GM18519 (cell line): ENCODE measurements around the gene MAP6D1.

Source experiments
- ATAC-seq: cut with Tn5 transposase; IDR thresholded peaks from one replicate; pipeline ENCODE4 v1.9.1; 2021; ENCODE audit warnings: mild to moderate bottlenecking, moderate library complexity; ENCODE audit not compliant: unreplicated experiment, low FRiP score

MAP6D1 gene

DNA sequence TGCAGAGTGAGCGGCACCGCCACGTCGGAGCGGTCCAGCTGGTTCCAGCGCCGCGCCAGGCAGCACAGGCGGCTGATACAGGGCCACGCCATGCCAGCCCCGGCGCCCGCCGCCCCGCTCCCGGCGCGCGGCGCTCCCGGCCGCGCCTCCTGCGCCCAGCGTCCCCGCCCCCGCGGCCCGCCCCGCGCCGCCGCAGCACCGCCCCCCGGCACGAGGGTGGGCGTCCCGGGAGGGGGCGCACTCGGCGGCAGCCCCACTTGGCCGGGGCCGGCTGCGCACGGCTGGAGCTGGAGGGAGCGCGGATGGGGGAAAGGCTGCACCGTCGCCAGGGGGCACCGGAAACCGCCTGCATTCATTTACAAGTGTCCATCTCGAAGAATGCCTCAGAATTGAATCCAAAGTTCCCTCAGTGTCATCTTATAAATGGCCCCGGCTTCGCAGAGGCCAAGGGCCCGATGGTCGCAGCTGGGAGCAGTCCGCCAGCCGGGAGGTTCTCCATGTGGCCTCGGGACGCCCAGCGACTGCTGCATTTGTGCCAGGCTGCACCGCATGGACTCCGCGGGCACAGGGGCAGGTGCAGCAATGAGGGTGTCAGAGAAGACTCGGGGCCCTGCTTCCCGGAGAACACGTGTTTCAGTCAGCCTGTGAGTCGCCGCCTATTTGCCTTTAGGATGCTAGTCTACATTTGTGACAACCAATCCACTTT lies at the start of gene MAP6D1:
TSS of gene MAP6D1 (minus strand) at position 122 of the 706 bp plus-strand sequence. CDS start at position 92, 30 bp downstream.
- no peak for ATAC-seq

DNA sequence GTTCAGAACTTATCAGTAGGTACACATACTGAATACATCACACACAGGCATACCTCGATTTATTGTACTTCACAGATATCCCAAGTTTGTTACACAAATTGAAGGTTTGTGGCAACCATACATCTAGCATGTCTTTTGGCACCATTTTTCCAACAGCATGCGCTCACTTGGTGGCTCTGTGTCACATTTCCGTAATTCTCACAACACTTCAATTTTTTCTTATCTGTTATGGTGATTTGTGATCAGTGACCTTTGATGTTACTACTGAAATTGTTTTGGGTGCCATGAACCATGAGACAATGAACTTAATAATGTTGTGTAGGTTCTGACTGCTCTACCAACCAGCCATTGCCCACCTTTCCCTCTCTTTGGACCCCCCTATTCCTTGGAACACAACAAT lies 48.5 kb upstream of the MAP6D1 start:
- no peak for ATAC-seq

DNA sequence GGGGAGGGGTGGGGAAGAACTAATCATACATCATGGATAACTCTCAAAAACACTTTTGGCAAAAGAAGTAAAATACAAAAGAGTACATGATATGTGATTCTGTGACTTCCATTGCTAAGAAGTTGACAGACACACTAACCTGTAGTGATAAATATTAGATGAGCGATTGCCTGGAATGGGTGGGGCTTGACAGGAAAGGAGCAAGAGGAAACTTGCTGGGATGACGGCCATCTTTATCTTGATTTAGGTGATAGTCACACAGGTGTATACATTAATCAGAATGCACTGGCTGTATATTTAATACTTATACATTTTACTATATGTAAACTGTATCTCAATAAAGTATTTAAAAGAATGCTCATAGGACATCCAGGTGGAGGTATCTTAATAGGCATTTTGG lies 46.2 kb upstream of the MAP6D1 start:
- ATAC-seq, result no peak

DNA sequence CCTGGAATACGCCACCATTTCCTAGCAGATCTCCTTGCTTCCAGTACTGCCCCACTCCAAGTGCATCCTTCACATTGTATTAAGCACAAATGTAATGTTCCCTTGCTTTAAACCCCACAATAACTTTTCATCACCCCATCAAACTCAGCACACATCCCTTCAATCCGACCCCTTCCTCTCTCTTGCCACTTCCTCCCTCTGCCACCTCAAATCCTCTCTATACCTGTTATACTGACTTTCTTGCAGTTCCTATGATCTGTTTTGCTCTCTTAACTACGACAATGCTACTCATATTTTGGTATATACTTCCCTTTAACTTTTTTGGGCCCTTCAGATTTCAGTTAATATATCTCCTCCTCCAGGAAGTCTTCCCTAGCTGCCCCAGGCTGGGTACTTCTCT lies 45.2 kb upstream of the MAP6D1 start:
- ATAC-seq, result no peak

- no peak for ATAC-seq
These were observed 43.4 kb upstream of the MAP6D1 start for GRCh38 chr3:183868796-183869195.

DNA sequence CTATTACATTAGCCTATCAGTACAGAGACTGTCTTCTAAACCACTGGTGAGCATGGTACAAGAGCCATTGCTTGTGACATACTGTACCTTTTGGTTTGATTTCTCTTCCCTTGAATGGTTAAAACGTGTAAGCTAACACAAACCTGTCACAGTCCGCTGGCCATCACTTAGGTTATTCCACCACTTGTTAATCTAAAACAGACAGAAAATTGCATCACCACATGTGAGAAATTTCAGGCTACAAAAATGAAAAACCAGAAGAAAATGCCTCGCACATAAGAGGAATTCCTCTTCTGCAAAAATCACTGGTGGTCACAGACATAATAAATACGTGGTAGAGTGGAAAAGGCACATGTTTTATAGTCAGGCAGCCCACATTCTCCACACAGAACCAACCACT lies 37.2 kb upstream of the MAP6D1 start:
- ATAC-seq, result no peak

DNA sequence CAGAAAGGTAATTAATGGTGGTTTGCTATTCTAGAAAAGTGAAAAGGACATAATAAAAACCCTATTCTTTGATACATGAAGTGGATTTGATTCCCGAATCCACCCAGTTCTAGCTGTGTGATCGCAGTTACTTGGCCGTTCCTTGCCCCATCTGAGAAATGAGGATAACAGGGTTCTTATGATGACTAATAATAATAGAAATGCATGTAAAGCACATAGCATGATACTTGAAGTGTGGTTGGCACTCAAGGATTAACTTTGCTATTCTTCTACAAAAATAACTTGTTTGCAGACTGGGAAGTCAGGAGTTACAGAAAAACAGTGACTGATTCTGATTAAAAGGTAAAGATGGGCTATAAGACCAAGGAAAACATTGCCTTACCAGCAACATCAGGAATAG lies 32.5 kb upstream of the MAP6D1 start:
- ATAC-seq, result no peak

- no peak for ATAC-seq
These were observed 29.1 kb upstream of the MAP6D1 start for GRCh38 chr3:183854318-183855035.

- ATAC-seq, result no peak
These were observed 20.4 kb upstream of the MAP6D1 start for GRCh38 chr3:183845608-183846288.

DNA sequence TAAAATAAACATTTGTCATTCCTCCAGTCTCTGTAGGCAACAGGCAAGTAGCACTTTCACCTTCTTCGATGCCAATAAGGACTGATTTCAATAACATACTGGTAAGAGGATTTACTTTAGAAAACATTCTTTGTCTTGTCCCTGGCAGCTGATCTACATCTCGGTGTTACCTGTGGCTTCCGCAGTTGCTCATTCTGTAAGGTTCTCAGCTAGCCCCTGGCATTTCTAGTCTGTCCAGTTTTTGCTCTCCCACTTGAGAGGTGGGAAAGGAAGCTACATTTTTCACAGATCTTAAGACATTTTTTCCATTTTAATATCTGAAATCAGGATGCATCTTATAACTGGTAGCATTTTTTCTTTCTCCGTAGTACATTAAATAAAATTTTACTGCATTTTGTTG lies 19.7 kb upstream of the MAP6D1 start:
- ATAC-seq, result no peak

DNA sequence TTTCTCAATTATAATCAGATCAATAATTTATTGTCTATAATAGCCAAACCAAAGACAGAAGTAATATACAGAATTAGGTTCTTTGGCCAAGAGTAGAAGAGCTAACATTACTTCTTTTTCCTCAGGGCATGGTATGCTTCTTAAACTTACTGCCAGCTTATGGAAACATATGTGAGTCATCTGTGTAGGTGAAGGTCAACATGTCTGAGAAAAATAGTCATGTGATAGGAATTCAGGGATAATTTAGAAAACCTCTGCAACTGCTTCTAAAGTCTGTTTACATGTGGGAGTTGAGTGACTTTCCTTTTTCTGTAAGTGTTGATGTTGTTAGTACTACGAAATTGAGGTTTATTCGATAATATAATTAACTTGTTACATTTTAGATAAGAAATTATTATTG lies 19.2 kb upstream of the MAP6D1 start:
- ATAC-seq, result no peak

GRCh38 chr3:183839751-183840150 lies 14.4 kb upstream of the MAP6D1 start:
- ATAC-seq, result no peak

- no peak for ATAC-seq
These were observed 12.5 kb upstream of the MAP6D1 start for GRCh38 chr3:183837894-183838293.

DNA sequence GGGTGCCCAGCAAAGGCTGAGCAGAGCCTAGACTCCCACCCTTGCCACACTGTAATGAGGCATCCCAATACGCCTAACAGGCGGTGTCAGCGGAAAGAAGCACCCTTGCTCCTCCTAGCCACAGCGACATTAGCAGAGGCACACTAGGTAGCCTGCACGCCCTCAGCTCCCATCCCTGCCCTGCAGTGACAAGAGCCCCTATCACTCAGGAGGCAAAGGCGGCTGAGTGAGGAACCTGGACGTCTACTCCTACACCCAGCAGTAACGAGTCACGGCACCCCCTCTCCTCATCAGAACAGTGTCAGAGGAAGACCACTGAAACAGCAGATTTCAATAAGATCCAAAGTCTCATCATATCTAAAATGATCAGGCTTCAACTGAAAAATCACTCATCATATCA lies 12.0 kb upstream of the MAP6D1 start:
- ATAC-seq, result no peak

DNA sequence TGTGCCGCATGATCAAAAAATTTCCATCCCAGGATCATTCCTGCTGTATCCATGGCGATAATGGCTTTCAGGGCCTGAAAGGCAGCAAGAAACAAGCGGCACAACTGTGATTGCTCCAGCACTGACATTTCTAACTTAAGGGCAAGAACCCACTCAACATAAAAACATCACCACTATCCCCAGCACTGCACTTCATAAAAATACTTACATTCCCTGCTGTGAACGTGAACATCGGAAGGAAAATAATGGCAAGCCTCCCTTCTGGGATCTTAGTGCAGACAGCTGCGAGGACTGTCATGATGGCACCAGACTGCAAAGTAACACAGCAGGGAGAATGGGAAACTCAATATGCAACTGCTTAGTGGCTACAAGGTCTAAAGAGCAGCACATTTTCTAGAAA lies 8.1 kb upstream of the MAP6D1 start:
- ATAC-seq, result no peak

- no peak for ATAC-seq
These were observed 4.8 kb upstream of the MAP6D1 start for GRCh38 chr3:183830187-183830586.

DNA sequence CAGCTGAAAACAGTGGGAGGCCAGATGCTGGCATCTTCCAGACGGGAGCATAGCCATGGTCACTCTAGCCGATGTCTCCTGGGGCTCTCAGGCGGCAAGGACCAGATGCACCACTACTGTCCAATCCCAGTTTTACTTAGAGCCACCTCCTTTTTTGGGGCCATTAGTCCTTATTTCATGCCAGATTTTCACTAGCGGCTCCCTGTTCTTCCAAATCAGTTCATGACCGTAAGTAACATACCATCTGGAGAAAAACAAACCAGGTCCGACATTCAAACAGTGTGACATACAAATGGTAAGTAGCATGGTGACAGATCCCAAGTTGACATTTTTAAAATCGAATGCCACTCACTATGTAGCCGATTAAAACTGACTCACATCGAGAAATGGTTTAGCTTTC lies 4.1 kb upstream of the MAP6D1 start:
- ATAC-seq, result no peak

GRCh38 chr3:183828538-183828870 lies 3.1 kb upstream of the MAP6D1 start:
- no peak for ATAC-seq

- no peak for ATAC-seq
These were observed 2.6 kb upstream of the MAP6D1 start for GRCh38 chr3:183827809-183828537.

DNA sequence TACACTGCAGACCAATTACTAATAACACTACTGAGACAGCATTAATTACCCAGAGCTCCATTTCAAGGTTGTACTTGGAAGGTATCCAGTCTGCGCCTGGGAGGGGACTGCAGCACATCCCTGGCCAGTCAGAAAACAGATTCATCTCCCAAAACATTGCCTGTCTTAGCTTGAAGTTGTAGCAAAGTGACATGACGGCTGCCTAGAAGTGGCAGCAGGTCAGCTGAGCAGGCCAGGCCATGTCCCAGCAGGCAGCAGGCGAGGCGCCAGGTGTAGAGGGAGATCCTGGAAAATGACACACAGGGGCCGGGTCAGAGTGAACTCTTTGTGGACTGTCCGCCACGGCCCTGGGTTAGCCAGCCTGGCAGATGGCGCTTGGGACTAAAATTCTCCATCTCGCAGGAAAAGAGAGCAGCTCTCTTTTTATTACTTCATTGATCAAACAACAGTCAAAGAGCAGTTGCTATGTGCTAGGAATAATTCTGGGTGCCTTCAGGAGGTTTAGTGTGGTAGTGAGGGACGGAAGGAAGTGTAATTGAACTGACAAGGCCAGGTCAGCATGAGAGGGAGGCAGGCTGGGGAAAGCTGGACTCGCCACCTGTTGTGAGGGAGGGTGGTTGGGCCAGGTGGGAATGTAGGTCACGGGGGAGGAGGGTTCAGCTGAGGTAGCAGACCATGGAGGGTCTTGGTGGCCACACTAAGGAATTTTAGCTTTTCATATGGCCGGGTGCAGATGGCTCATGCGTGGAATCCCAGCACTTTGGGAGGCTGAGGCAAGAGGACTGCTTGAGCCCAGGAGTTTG lies 1.3 kb upstream of the MAP6D1 start:
- ATAC-seq, result no peak
